Stimulated activated CD8-positive, alpha-beta memory T cell treated with anti-CD3 and anti-CD28 coated beads, Interleukin-4, amount 100 ng/mL, for 24 hours (primary cell): Measurements from ENCODE around the gene RPL19.

ENCODE experiments used
- DNase-seq: peaks from one replicate; pipeline ENCODE4 v3.0.0-alpha.2; 2020; ENCODE audit warnings: low read depth

Gene RPL19

GRCh38 chr17:39197380-39198185 is 2.5 kb upstream of the RPL19 start, which contains the start of gene CACNB1:
Gene CACNB1, minus strand, starts transcription at chr17:39197669. Its CDS starts 174 bp downstream, at chr17:39197495.
- DNase-seq = peak; percentile 58

GRCh38 chr17:39198186-39198566 is 1.9 kb upstream of the RPL19 start:
- DNase-seq = no peak

GRCh38 chr17:39199820-39200069 is 338 bp upstream of the RPL19 start:
- DNase-seq = peak; percentile 81

GRCh38 chr17:39200957-39201510 is 951 bp downstream of the RPL19 start:
- no peak for DNase-seq

GRCh38 chr17:39204245-39204644 is 4.2 kb downstream of the RPL19 start:
- DNase-seq = no peak

GRCh38 chr17:39205112-39205526 is 5.0 kb downstream of the RPL19 start:
- DNase-seq = no peak

GRCh38 chr17:39208136-39208535 is 8.1 kb downstream of the RPL19 start:
- DNase-seq = no peak

GRCh38 chr17:39208893-39209292 is 8.8 kb downstream of the RPL19 start:
- DNase-seq = no peak

- DNase-seq = peak; percentile 73
These were observed 9.4 kb downstream of the RPL19 start for GRCh38 chr17:39209317-39210092.

- DNase-seq = no peak
These were observed 10.0 kb downstream of the RPL19 start for GRCh38 chr17:39210093-39210434.

GRCh38 chr17:39212195-39212810 is 12.2 kb downstream of the RPL19 start:
- no peak for DNase-seq

GRCh38 chr17:39212841-39213480 is 12.9 kb downstream of the RPL19 start:
- no peak for DNase-seq

GRCh38 chr17:39213852-39214251 is 13.8 kb downstream of the RPL19 start:
- no peak for DNase-seq

GRCh38 chr17:39217734-39218369 is 17.8 kb downstream of the RPL19 start:
- no peak for DNase-seq

GRCh38 chr17:39218906-39219305 is 18.8 kb downstream of the RPL19 start:
- no peak for DNase-seq

- DNase-seq = no peak
These were observed 19.6 kb downstream of the RPL19 start for GRCh38 chr17:39219647-39220154.

- no peak for DNase-seq
These were observed 21.5 kb downstream of the RPL19 start for GRCh38 chr17:39221572-39221971.

- DNase-seq = no peak
These were observed 22.1 kb downstream of the RPL19 start for GRCh38 chr17:39222151-39222550.

GRCh38 chr17:39222866-39223834 is 23.1 kb downstream of the RPL19 start:
- DNase-seq = no peak
